Measurements from ENCODE around the gene STAC.

Gene STAC

GRCh38 chr3:36418296-36418695 lies 38.0 kb downstream of the STAC start:
- no peak overlapping the region for H3K4me3 ChIP-seq (ENCODE audit: low read depth, low read length)
- no peak for TF ChIP-seq CTCF (IDR thresholded peaks at IDR 0.05; ENCODE audit: low read depth, low read length, missing control alignments)
- in situ Hi-C loops (cut with HindIII; ENCODE audit: low sequenced_read_pairs), result no loop called here
- DNase-seq (ENCODE audit: low read depth), result no peak

- H3K4me3 ChIP-seq (ENCODE audit: low read depth, low read length), result no peak overlapping the region
- in situ Hi-C loops (cut with HindIII; ENCODE audit: low sequenced_read_pairs), result no loop called here
- no peak for DNase-seq (ENCODE audit: low read depth)
- no peak for TF ChIP-seq CTCF (IDR thresholded peaks at IDR 0.05; ENCODE audit: low read depth, low read length, missing control alignments)
These were observed 48.1 kb downstream of the STAC start for GRCh38 chr3:36428445-36428844.

GRCh38 chr3:36429986-36430485 lies 49.7 kb downstream of the STAC start:
- in situ Hi-C loops (cut with HindIII; ENCODE audit: low sequenced_read_pairs), result no loop called here
- DNase-seq (ENCODE audit: low read depth), result no peak
- no peak for TF ChIP-seq CTCF (IDR thresholded peaks at IDR 0.05; ENCODE audit: low read depth, low read length, missing control alignments)
- H3K4me3 ChIP-seq (ENCODE audit: low read depth, low read length), result no peak overlapping the region

- in situ Hi-C loops (cut with HindIII; ENCODE audit: low sequenced_read_pairs), result no loop called here
- no peak for DNase-seq (ENCODE audit: low read depth)
- TF ChIP-seq CTCF (IDR thresholded peaks at IDR 0.05; ENCODE audit: low read depth, low read length, missing control alignments), result no peak
- H3K4me3 ChIP-seq (ENCODE audit: low read depth, low read length), result no peak overlapping the region
These were observed 53.2 kb downstream of the STAC start for GRCh38 chr3:36433511-36433910.

- in situ Hi-C loops (cut with HindIII; ENCODE audit: low sequenced_read_pairs), result no loop called here
- peak; percentile 37 for DNase-seq (ENCODE audit: low read depth)
- no peak for TF ChIP-seq CTCF (IDR thresholded peaks at IDR 0.05; ENCODE audit: low read depth, low read length, missing control alignments)
- no peak overlapping the region for H3K4me3 ChIP-seq (ENCODE audit: low read depth, low read length)
These were observed 54.6 kb downstream of the STAC start for GRCh38 chr3:36434687-36435426.

- in situ Hi-C loops (cut with HindIII; ENCODE audit: low sequenced_read_pairs), result no loop called here
- no peak for TF ChIP-seq CTCF (IDR thresholded peaks at IDR 0.05; ENCODE audit: low read depth, low read length, missing control alignments)
- no peak overlapping the region for H3K4me3 ChIP-seq (ENCODE audit: low read depth, low read length)
- no peak for DNase-seq (ENCODE audit: low read depth)
These were observed 62.9 kb downstream of the STAC start for GRCh38 chr3:36443028-36443686.
